ENCODE data around the gene LDLRAD3. TPM values are rescaled to one million over a fixed set of nuclear protein-coding genes. Genes with fewer than 3 reads are reported as not detected.

Gene LDLRAD3
- total and polyA plus RNA-seq, 4 donors, result 2.2 to 14.3 (median 9.9) TPM

- Histone ChIP-seq H3K9me3 (ENCODE audit: control insufficient read depth in 4 of 4, insufficient read depth in 3 of 4, low read length in 3 of 4) (no peaks in the 10 kb centered on the region), H3K9ac (ENCODE audit: insufficient read depth in 1 of 2, low read length in 2 of 2) (no peak overlapping the region), H3K4me1 (ENCODE audit: control insufficient read depth in 5 of 5, insufficient read depth in 5 of 5, low read length in 5 of 5) (peaks cover 0 to 7% (median 3%) of the 10 kb centered on the region in 5 donors), H3K27ac (ENCODE audit: low read depth in 1 of 2, low read length in 1 of 2) (no peak overlapping the region), H3K4me3 (no peak overlapping the region), H3K36me3 (ENCODE audit: control insufficient read depth in 4 of 4, insufficient read depth in 4 of 4, low read length in 4 of 4) (no peaks in the 10 kb centered on the region), H3K27me3 (ENCODE audit: control insufficient read depth in 3 of 3, insufficient read depth in 3 of 3, low read length in 2 of 3) (no peaks in the 10 kb centered on the region)
- no peak for TF ChIP-seq CTCF (IDR thresholded peaks at IDR 0.05; ENCODE audit: control extremely low read depth, extremely low read depth)
- ATAC-seq (ENCODE audit: insufficient read depth, low FRiP score) (no peak), DNase-seq (no peak)
Measured at GRCh38 chr11:36238036-36238631, 294.3 kb downstream of the LDLRAD3 start.

- peaks cover 0 to 7% (median 0%) of the 10 kb centered on the region in 5 donors for H3K4me1 ChIP-seq (ENCODE audit: control insufficient read depth in 5 of 5, insufficient read depth in 5 of 5, low read length in 5 of 5)
- H3K27ac ChIP-seq (ENCODE audit: low read depth in 1 of 2, low read length in 1 of 2), result no peak overlapping the region
- H3K36me3 ChIP-seq (ENCODE audit: control insufficient read depth in 4 of 4, insufficient read depth in 4 of 4, low read length in 4 of 4), result no peaks in the 10 kb centered on the region
- H3K4me3 ChIP-seq, result no peak overlapping the region
- no peaks in the 10 kb centered on the region for H3K9me3 ChIP-seq (ENCODE audit: control insufficient read depth in 4 of 4, insufficient read depth in 3 of 4, low read length in 3 of 4)
- ATAC-seq (ENCODE audit: insufficient read depth, low FRiP score), result no peak
- no peak overlapping the region for H3K9ac ChIP-seq (ENCODE audit: insufficient read depth in 1 of 2, low read length in 2 of 2)
- WGBS, 2 donors, result 78 to 89% methylated on average over 1 of the region's 1 CpG
- no peak for TF ChIP-seq CTCF (IDR thresholded peaks at IDR 0.05; ENCODE audit: control extremely low read depth, extremely low read depth)
- DNase-seq, result no peak
- no peaks in the 10 kb centered on the region for H3K27me3 ChIP-seq (ENCODE audit: control insufficient read depth in 3 of 3, insufficient read depth in 3 of 3, low read length in 2 of 3)
Measured at GRCh38 chr11:36238881-36239280, 295.0 kb downstream of the LDLRAD3 start.

- 89 to 92% methylated on average over 3 of the region's 3 CpGs for WGBS, 2 donors
- ATAC-seq (ENCODE audit: insufficient read depth, low FRiP score), result no peak
- no peak for DNase-seq
- no peak overlapping the region for H3K4me3 ChIP-seq
- no peak overlapping the region for H3K9ac ChIP-seq (ENCODE audit: insufficient read depth in 1 of 2, low read length in 2 of 2)
- no peak for TF ChIP-seq CTCF (IDR thresholded peaks at IDR 0.05; ENCODE audit: control extremely low read depth, extremely low read depth)
- H3K4me1 ChIP-seq (ENCODE audit: control insufficient read depth in 5 of 5, insufficient read depth in 5 of 5, low read length in 5 of 5), result peaks cover 0 to 7% (median 0%) of the 10 kb centered on the region in 5 donors
- no peaks in the 10 kb centered on the region for H3K27me3 ChIP-seq (ENCODE audit: control insufficient read depth in 3 of 3, insufficient read depth in 3 of 3, low read length in 2 of 3)
- no peak overlapping the region for H3K27ac ChIP-seq (ENCODE audit: low read depth in 1 of 2, low read length in 1 of 2)
- H3K36me3 ChIP-seq (ENCODE audit: control insufficient read depth in 4 of 4, insufficient read depth in 4 of 4, low read length in 4 of 4), result no peaks in the 10 kb centered on the region
- H3K9me3 ChIP-seq (ENCODE audit: control insufficient read depth in 4 of 4, insufficient read depth in 3 of 4, low read length in 3 of 4), result no peaks in the 10 kb centered on the region
Measured at GRCh38 chr11:36239636-36240035, 295.8 kb downstream of the LDLRAD3 start.

DNA sequence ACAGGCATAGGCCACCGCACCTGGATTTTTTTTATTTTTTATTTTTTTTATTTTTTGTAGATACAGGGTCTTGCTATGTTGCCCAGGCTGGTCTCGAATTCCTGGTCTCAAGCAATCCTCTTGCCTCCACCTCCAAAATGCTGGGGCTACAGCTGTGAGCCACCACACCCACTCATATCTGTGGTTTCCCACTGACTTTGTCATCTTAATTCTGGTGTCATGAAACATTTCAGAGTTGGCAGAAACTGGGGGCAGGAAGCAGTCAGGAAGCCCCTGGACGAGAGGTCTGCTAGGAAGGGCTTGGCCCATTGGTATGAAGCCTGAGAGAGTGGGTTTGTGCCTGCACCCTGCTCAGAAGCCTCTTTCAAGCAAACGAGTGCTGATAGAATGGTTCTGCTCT lies 296.3 kb downstream of the LDLRAD3 start:
- H3K4me3 ChIP-seq, result no peak overlapping the region
- peaks cover 0 to 7% (median 0%) of the 10 kb centered on the region in 5 donors for H3K4me1 ChIP-seq (ENCODE audit: control insufficient read depth in 5 of 5, insufficient read depth in 5 of 5, low read length in 5 of 5)
- TF ChIP-seq CTCF (IDR thresholded peaks at IDR 0.05; ENCODE audit: control extremely low read depth, extremely low read depth), result no peak
- no peaks in the 10 kb centered on the region for H3K36me3 ChIP-seq (ENCODE audit: control insufficient read depth in 4 of 4, insufficient read depth in 4 of 4, low read length in 4 of 4)
- no peaks in the 10 kb centered on the region for H3K27me3 ChIP-seq (ENCODE audit: control insufficient read depth in 3 of 3, insufficient read depth in 3 of 3, low read length in 2 of 3)
- peaks cover 0 to 3% (median 0%) of the 10 kb centered on the region in 4 donors for H3K9me3 ChIP-seq (ENCODE audit: control insufficient read depth in 4 of 4, insufficient read depth in 3 of 4, low read length in 3 of 4)
- 62 to 74% methylated on average over 4 of the region's 4 CpGs for WGBS, 2 donors
- no peak overlapping the region for H3K27ac ChIP-seq (ENCODE audit: low read depth in 1 of 2, low read length in 1 of 2)
- ATAC-seq (ENCODE audit: insufficient read depth, low FRiP score) (no peak), DNase-seq (no peak)
- H3K9ac ChIP-seq (ENCODE audit: insufficient read depth in 1 of 2, low read length in 2 of 2), result no peak overlapping the region

Measured in lung (tissue), 12 donors.